Motor neuron (in vitro differentiated cells): ENCODE results near the gene RIN3. TPM values are rescaled to one million over a fixed set of nuclear protein-coding genes. Genes with fewer than 3 reads are reported as not detected.

Experiments used
- ATAC-seq, 8 experiments: fragments of 200-7000 bp; cut with Tn5 transposase; replicated peaks in 6 of 8; 2 replicates each; pipeline ENCODE4 v1.8.0; 2021; ENCODE audit warnings: mild to moderate bottlenecking in 8 of 8, moderate library complexity in 8 of 8
- H3K27ac ChIP-seq, 2 donors: fragments of 250-450 bp; sonication (Bioruptor Pico); 2 replicates each; pipeline ENCODE4 v1.9.0; 2021; ENCODE audit warnings: antibody characterized with exemption in 2 of 2, mild to moderate bottlenecking in 2 of 2, moderate library complexity in 1 of 2
- H3K4me1 ChIP-seq, 2 donors: fragments of 250-450 bp; sonication (Bioruptor Pico); replicated peaks in 1 of 2; 2 replicates each; pipeline ENCODE4 v1.6.1; 2021; ENCODE audit warnings: antibody characterized with exemption in 2 of 2, mild to moderate bottlenecking in 2 of 2, moderate library complexity in 1 of 2
- H3K4me3 ChIP-seq, 5 donors: fragments of 250-450 bp; sonication (Bioruptor Pico); 2 replicates each; pipeline ENCODE4 v1.9.0; 2021; ENCODE audit warnings: antibody characterized with exemption in 5 of 5, mild to moderate bottlenecking in 5 of 5, moderate library complexity in 4 of 5
- WGBS, 10 experiments: fragments of 450-650 bp; shearing (Covaris generic); methylation state at CpG; one replicate each; pipeline ENCODE4 v1.0.0; 2022; 5-methylcytosine and 5-hydroxymethylcytosine counted together
- in situ Hi-C, 9 experiments: fragments of 400-800 bp; cut with MboI; loops; one replicate each; pipeline ENCODE4 v1.15.0; 2021; ENCODE audit warnings: low sequenced_read_pairs in 9 of 9, low pct_unique_long_range_greater_than_20kb in 2 of 9; ENCODE audit not compliant: unreplicated experiment in 9 of 9
- total RNA-seq, 8 experiments: library from RNA; unstranded; fragments of 300-600 nt; gene quantifications; 2 replicates each; pipeline versions ENCODE4 v1.2.3 to v1.2.4, GENCODE V29; 2022

The RIN3 gene
- total RNA-seq, 8 experiments from 2014 or later, result 0.21 to 23.9 (median 2.3) TPM

- Histone ChIP-seq H3K4me1 (no peaks in the 10 kb centered on the region), H3K27ac (no peak overlapping the region), H3K4me3 (no peak overlapping the region)
- in situ Hi-C loops, result no loop called here
- ATAC-seq, result no peak
- 60 to 100% (median 97%) methylated on average over 1 to 4 of the region's 8 CpGs; no CpG with 5 or more reads in 6 of the 10 experiments for WGBS, 10 experiments
These were observed 142.9 kb downstream of the RIN3 start for GRCh38 chr14:92656306-92657081.

GRCh38 chr14:92657457-92658142 is 144.0 kb downstream of the RIN3 start:
- H3K4me3 ChIP-seq, result no peak overlapping the region
- no peak for ATAC-seq
- WGBS, 10 experiments, result 50 to 100% (median 73%) methylated on average over 1 to 7 of the region's 13 CpGs; no CpG with 5 or more reads in 4 of the 10 experiments

GRCh38 chr14:92658160-92658559 is 144.6 kb downstream of the RIN3 start:
- 82 to 100% (median 90%) methylated on average over 1 to 11 of the region's 13 CpGs; no CpG with 5 or more reads in 2 of the 10 experiments for WGBS, 10 experiments
- ATAC-seq, result no peak
- H3K27ac ChIP-seq, result no peak overlapping the region
- no peak overlapping the region for H3K4me3 ChIP-seq
- in situ Hi-C loops, result no loop called here
- H3K4me1 ChIP-seq, result no peaks in the 10 kb centered on the region

More at GRCh38 chr14:92657457-92658142, 144.0 kb downstream of the RIN3 start:
- H3K4me1 ChIP-seq, result no peaks in the 10 kb centered on the region
- H3K27ac ChIP-seq, result no peak overlapping the region
- in situ Hi-C loops, result no loop called here

GRCh38 chr14:92658684-92659083 is 145.1 kb downstream of the RIN3 start:
- ATAC-seq, result peak in 1 of 8 experiments; percentile 39
- Histone ChIP-seq H3K27ac (no peak overlapping the region), H3K4me1 (no peaks in the 10 kb centered on the region), H3K4me3 (no peak overlapping the region)
- in situ Hi-C loops, result no loop called here

- Histone ChIP-seq H3K4me3 (no peak overlapping the region), H3K27ac (no peak overlapping the region), H3K4me1 (no peaks in the 10 kb centered on the region)
- in situ Hi-C loops, result no loop called here
- 40 to 100% (median 72%) methylated on average over 1 to 9 of the region's 11 CpGs; no CpG with 5 or more reads in 2 of the 10 experiments for WGBS, 10 experiments
- ATAC-seq, result no peak
These were observed 146.4 kb downstream of the RIN3 start for GRCh38 chr14:92659765-92660561.

GRCh38 chr14:92660571-92660970 is 147.0 kb downstream of the RIN3 start:
- peak in 2 of 8 experiments; percentile 19 to 22 for ATAC-seq
- H3K4me1 ChIP-seq, result no peaks in the 10 kb centered on the region
- 86 to 100% (median 100%) methylated on average over 1 to 2 of the region's 3 CpGs; no CpG with 5 or more reads in 5 of the 10 experiments for WGBS, 10 experiments

GRCh38 chr14:92663049-92663448 is 149.5 kb downstream of the RIN3 start:
- H3K4me3 ChIP-seq, result no peak overlapping the region
- 85 to 100% (median 96%) methylated on average over 1 to 6 of the region's 7 CpGs; no CpG with 5 or more reads in 3 of the 10 experiments for WGBS, 10 experiments
- no peaks in the 10 kb centered on the region for H3K4me1 ChIP-seq
- no peak overlapping the region for H3K27ac ChIP-seq
- in situ Hi-C loops, result no loop called here
- no peak for ATAC-seq

More at GRCh38 chr14:92660571-92660970, 147.0 kb downstream of the RIN3 start:
- no peak overlapping the region for H3K27ac ChIP-seq
- in situ Hi-C loops, result no loop called here
- no peak overlapping the region for H3K4me3 ChIP-seq

GRCh38 chr14:92665661-92666110 is 152.1 kb downstream of the RIN3 start:
- no peaks in the 10 kb centered on the region for H3K4me1 ChIP-seq
- ATAC-seq, result no peak
- no peak overlapping the region for H3K4me3 ChIP-seq
- WGBS, 10 experiments, result 0 to 92% (median 77%) methylated on average over 1 to 7 of the region's 8 CpGs; no CpG with 5 or more reads in 4 of the 10 experiments
- H3K27ac ChIP-seq, result no peak overlapping the region
- in situ Hi-C loops, result no loop called here

- no peaks in the 10 kb centered on the region for H3K4me1 ChIP-seq
- no peak overlapping the region for H3K4me3 ChIP-seq
- in situ Hi-C loops, result no loop called here
- H3K27ac ChIP-seq, result no peak overlapping the region
- no peak for ATAC-seq
- WGBS, 10 experiments, result 90 to 100% (median 100%) methylated on average over 1 to 5 of the region's 9 CpGs; no CpG with 5 or more reads in 3 of the 10 experiments
These were observed 152.7 kb downstream of the RIN3 start for GRCh38 chr14:92666251-92666650.

GRCh38 chr14:92668276-92668973 is 154.8 kb downstream of the RIN3 start:
- in situ Hi-C loops, result no loop called here
- Histone ChIP-seq H3K4me3 (no peak overlapping the region), H3K4me1 (no peaks in the 10 kb centered on the region), H3K27ac (no peak overlapping the region)
- WGBS, 10 experiments, result 0 to 80% (median 59%) methylated on average over 1 to 4 of the region's 4 CpGs; no CpG with 5 or more reads in 1 of the 10 experiments
- no peak for ATAC-seq

- Histone ChIP-seq H3K4me3 (no peak overlapping the region), H3K4me1 (no peaks in the 10 kb centered on the region), H3K27ac (no peak overlapping the region)
- 0 to 100% (median 70%) methylated on average over 1 to 4 of the region's 4 CpGs; no CpG with 5 or more reads in 2 of the 10 experiments for WGBS, 10 experiments
- in situ Hi-C loops, result no loop called here
- ATAC-seq, result peak in 3 of 8 experiments; percentile 95 to 98 (median 95)
These were observed 156.6 kb downstream of the RIN3 start for GRCh38 chr14:92670160-92670559.

GRCh38 chr14:92670643-92671366 is 157.2 kb downstream of the RIN3 start:
- Histone ChIP-seq H3K4me1 (no peaks in the 10 kb centered on the region), H3K27ac (no peak overlapping the region), H3K4me3 (no peak overlapping the region)
- in situ Hi-C loops, result no loop called here
- no peak for ATAC-seq
- WGBS, 10 experiments, result 0 to 100% (median 83%) methylated on average over 1 to 4 of the region's 9 CpGs
